Gastroesophageal sphincter (tissue), 3 donors: ENCODE results near the gene SLC9A5.

ENCODE experiments used
- CTCF ChIP-seq, 4 experiments: fragments of 200-600 bp in 2 of 4; fragments of 450-650 bp in 2 of 4; sonication (generic) in 1 of 4; IDR thresholded peaks; one replicate each; pipeline ENCODE4 v1.5.1; 2017 to 2019; ENCODE audit warnings: antibody characterized with exemption in 4 of 4, mild to moderate bottlenecking in 2 of 4, moderate library complexity in 2 of 4
- POLR2AphosphoS5 ChIP-seq: sonication (generic); formaldehyde crosslinking; IDR thresholded peaks from one replicate; pipeline ENCODE4 v1.6.1; 2017; ENCODE audit warnings: antibody characterized with exemption

DNA sequence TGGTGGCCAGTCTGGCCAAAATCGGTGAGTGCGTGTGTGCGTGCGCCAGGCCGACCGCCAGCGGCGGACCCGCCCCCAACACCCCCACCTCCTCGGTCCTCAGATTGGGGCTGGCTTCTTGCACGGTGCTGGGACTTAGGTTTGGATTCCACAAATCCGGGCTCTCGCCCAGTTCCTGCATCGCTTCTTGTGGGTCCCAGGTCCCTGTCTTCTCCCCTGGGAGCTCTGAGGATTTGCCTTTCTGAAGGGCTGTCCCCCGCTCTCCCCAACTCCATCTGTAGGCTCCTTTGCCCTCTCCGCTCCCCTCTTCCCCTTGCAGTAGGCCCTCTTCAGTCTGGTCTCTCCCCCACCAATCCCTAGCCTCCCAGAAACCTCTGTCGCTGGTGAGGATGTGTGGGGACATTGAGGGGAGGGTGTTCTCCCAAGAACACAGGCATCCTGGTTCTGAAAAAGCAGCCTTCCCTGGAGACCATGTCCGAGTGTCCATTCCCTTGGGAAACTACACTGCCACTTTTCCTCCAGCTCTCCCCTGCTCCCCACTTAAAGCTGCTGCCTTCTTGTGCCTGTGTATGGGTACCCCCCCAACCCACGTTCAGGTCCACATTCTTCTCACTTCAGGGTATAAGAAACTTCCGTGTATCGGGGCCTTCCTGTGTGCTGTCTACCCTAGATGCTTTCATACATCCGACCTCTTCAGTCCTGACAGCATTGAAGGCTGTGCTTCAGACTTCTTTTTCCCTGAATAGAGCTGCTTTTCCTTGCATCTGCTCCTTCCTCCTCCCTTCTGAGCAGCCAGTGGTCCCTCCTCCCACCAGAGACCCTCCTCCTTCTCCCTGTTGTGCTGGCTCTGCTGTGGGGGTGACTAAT lies 632 bp downstream of the SLC9A5 start:
- TF ChIP-seq CTCF (IDR thresholded peaks at IDR 0.05): no peak
- TF ChIP-seq POLR2AphosphoS5: no peak
